Measurements from ENCODE around the gene DNAH7.

DNA sequence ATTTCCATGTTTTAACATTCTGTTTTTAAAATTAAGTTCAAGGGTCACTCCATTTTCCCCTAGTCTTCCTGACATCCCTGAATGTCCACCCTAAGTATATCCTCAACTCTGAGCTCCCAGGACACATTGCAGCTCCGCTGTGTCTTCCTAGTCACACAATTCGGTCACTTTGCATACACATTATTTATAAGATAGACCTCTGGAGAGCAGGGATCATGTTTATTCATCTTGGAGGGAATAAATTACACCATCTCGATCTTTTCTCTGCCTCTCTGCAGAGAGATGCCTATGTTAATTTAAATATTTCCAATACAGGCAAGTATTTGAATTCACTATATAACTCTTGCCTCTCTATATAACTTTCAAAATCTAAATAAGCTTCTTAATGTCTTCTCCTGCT, 245.4 kb downstream of the DNAH7 start:
- TF ChIP-seq, protein P1, sequence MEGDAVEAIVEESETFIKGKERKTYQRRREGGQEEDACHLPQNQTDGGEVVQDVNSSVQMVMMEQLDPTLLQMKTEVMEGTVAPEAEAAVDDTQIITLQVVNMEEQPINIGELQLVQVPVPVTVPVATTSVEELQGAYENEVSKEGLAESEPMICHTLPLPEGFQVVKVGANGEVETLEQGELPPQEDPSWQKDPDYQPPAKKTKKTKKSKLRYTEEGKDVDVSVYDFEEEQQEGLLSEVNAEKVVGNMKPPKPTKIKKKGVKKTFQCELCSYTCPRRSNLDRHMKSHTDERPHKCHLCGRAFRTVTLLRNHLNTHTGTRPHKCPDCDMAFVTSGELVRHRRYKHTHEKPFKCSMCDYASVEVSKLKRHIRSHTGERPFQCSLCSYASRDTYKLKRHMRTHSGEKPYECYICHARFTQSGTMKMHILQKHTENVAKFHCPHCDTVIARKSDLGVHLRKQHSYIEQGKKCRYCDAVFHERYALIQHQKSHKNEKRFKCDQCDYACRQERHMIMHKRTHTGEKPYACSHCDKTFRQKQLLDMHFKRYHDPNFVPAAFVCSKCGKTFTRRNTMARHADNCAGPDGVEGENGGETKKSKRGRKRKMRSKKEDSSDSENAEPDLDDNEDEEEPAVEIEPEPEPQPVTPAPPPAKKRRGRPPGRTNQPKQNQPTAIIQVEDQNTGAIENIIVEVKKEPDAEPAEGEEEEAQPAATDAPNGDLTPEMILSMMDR (IDR thresholded peaks at IDR 0.05), result no peak
- no peak for TF ChIP-seq EP300 (IDR thresholded peaks at IDR 0.05)
- TF ChIP-seq POLR2A (IDR thresholded peaks at IDR 0.05), result no peak
